CD4-positive, alpha-beta T cell treated with Interleukin-4 for 1 hour (primary cell): ENCODE results near the gene SLC25A38.

ENCODE experiments used
- DNase-seq, 2 donors: peaks; one replicate each; pipeline ENCODE4 v3.0.0-alpha.2; 2020 to 2022

SLC25A38 gene

GRCh38 chr3:39438880-39439279, 55.7 kb downstream of the SLC25A38 start:
- DNase-seq: no peak

GRCh38 chr3:39440316-39440715, 57.1 kb downstream of the SLC25A38 start:
- no peak for DNase-seq

GRCh38 chr3:39443530-39443929, 60.4 kb downstream of the SLC25A38 start:
- DNase-seq: no peak

- DNase-seq: no peak
Observed at GRCh38 chr3:39445927-39446326, 62.8 kb downstream of the SLC25A38 start.

- no peak for DNase-seq
Observed at GRCh38 chr3:39446444-39446843, 63.3 kb downstream of the SLC25A38 start.
